ENCODE data around the gene SLC49A4.

SLC49A4 gene

GRCh38 chr3:122828281-122828680 is 33.4 kb downstream of the SLC49A4 start:
- H3K9me3 ChIP-seq (ENCODE audit: control insufficient read depth, low read length): peaks cover 17% of the 10 kb centered on the region
- 87% methylated on average over 4 of the region's 4 CpGs for WGBS

GRCh38 chr3:122835590-122835989 is 40.7 kb downstream of the SLC49A4 start:
- no peaks in the 10 kb centered on the region for H3K79me1 ChIP-seq (replicated peaks; ENCODE audit: low read length, poor library complexity, severe bottlenecking)
- H3K9me3 ChIP-seq (ENCODE audit: control insufficient read depth, low read length): no peaks in the 10 kb centered on the region
- no peak overlapping the region for H3K23ac ChIP-seq (ENCODE audit: low read length in 2 of 2)
- H3K14ac ChIP-seq (ENCODE audit: low read length in 2 of 2): no peak overlapping the region
- H3K4me3 ChIP-seq (ENCODE audit: insufficient read depth in 1 of 2, low read depth in 1 of 2, low read length in 2 of 2): no peak overlapping the region
- H2BK5ac ChIP-seq (ENCODE audit: low read depth, low read length, poor library complexity, severe bottlenecking): no peak overlapping the region
- 94% methylated on average over 2 of the region's 2 CpGs for WGBS
- H3K27me3 ChIP-seq (ENCODE audit: control insufficient read depth in 1 of 2, insufficient read depth in 1 of 2, low read length in 2 of 2): no peaks in the 10 kb centered on the region
- no peak overlapping the region for H3K9ac ChIP-seq (ENCODE audit: low read length)
- H3K27ac ChIP-seq (ENCODE audit: low read length, poor library complexity, severe bottlenecking): no peak overlapping the region
- no peak overlapping the region for H2BK12ac ChIP-seq (ENCODE audit: low read length in 2 of 2)
- no peak overlapping the region for H4K91ac ChIP-seq (ENCODE audit: low read length)
- H2BK120ac ChIP-seq (ENCODE audit: low read depth, low read length): no peak overlapping the region
- no peaks in the 10 kb centered on the region for H3K4me1 ChIP-seq (ENCODE audit: control insufficient read depth, insufficient read depth, low read depth, low read length)
- no peak for DNase-seq
- no peak overlapping the region for H4K8ac ChIP-seq (ENCODE audit: low read length)
- no peak overlapping the region for H3K18ac ChIP-seq (ENCODE audit: low read depth in 1 of 2, low read length in 2 of 2)
- no peak overlapping the region for H3K4me2 ChIP-seq (ENCODE audit: low read length, poor library complexity, severe bottlenecking)
- no peak overlapping the region for H3K4ac ChIP-seq (ENCODE audit: low read depth in 1 of 2, low read length in 2 of 2)
- no peak overlapping the region for H2AFZ ChIP-seq (ENCODE audit: low read depth, low read length)
- H3K36me3 ChIP-seq (ENCODE audit: control insufficient read depth in 1 of 2, insufficient read depth in 2 of 2, low read depth in 1 of 2, low read length in 2 of 2): peaks cover 0 to 23% of the 10 kb centered on the region in 2 experiments
- H2AK5ac ChIP-seq (ENCODE audit: low read length, severe bottlenecking): no peak overlapping the region
- no peak overlapping the region for H2BK15ac ChIP-seq (ENCODE audit: low read depth, poor library complexity, severe bottlenecking)

More at GRCh38 chr3:122828281-122828680, 33.4 kb downstream of the SLC49A4 start:
- H3K27me3 ChIP-seq (ENCODE audit: control insufficient read depth in 1 of 2, insufficient read depth in 1 of 2, low read length in 2 of 2): no peaks in the 10 kb centered on the region
- no peaks in the 10 kb centered on the region for H3K4me1 ChIP-seq (ENCODE audit: control insufficient read depth, insufficient read depth, low read depth, low read length)
- H3K79me1 ChIP-seq (replicated peaks; ENCODE audit: low read length, poor library complexity, severe bottlenecking): no peaks in the 10 kb centered on the region
- no peak overlapping the region for H2AK5ac ChIP-seq (ENCODE audit: low read length, severe bottlenecking)
- H3K14ac ChIP-seq (ENCODE audit: low read length in 2 of 2): no peak overlapping the region
- no peak overlapping the region for H2BK12ac ChIP-seq (ENCODE audit: low read length in 2 of 2)
- no peak for DNase-seq
- no peak overlapping the region for H2BK5ac ChIP-seq (ENCODE audit: low read depth, low read length, poor library complexity, severe bottlenecking)
- H3K27ac ChIP-seq (ENCODE audit: low read length, poor library complexity, severe bottlenecking): no peak overlapping the region
- H4K91ac ChIP-seq (ENCODE audit: low read length): no peak overlapping the region
- H3K4me3 ChIP-seq (ENCODE audit: insufficient read depth in 1 of 2, low read depth in 1 of 2, low read length in 2 of 2): no peak overlapping the region
- H4K8ac ChIP-seq (ENCODE audit: low read length): no peak overlapping the region
- no peak overlapping the region for H2AFZ ChIP-seq (ENCODE audit: low read depth, low read length)
- peaks cover 0 to 34% of the 10 kb centered on the region in 2 experiments for H3K36me3 ChIP-seq (ENCODE audit: control insufficient read depth in 1 of 2, insufficient read depth in 2 of 2, low read depth in 1 of 2, low read length in 2 of 2)
- H3K23ac ChIP-seq (ENCODE audit: low read length in 2 of 2): no peak overlapping the region
- no peak overlapping the region for H2BK15ac ChIP-seq (ENCODE audit: low read depth, poor library complexity, severe bottlenecking)
- no peak overlapping the region for H3K9ac ChIP-seq (ENCODE audit: low read length)
- H2BK120ac ChIP-seq (ENCODE audit: low read depth, low read length): no peak overlapping the region
- H3K4me2 ChIP-seq (ENCODE audit: low read length, poor library complexity, severe bottlenecking): no peak overlapping the region
- H3K18ac ChIP-seq (ENCODE audit: low read depth in 1 of 2, low read length in 2 of 2): no peak overlapping the region
- H3K4ac ChIP-seq (ENCODE audit: low read depth in 1 of 2, low read length in 2 of 2): no peak overlapping the region

GRCh38 chr3:122843604-122844003 is 48.7 kb downstream of the SLC49A4 start:
- Histone ChIP-seq H2BK12ac (ENCODE audit: low read length in 2 of 2) (no peak overlapping the region), H3K36me3 (ENCODE audit: control insufficient read depth in 1 of 2, insufficient read depth in 2 of 2, low read depth in 1 of 2, low read length in 2 of 2) (peaks cover 0 to 10% of the 10 kb centered on the region in 2 experiments), H4K91ac (ENCODE audit: low read length) (no peak overlapping the region), H3K14ac (ENCODE audit: low read length in 2 of 2) (no peak overlapping the region), H2BK15ac (ENCODE audit: low read depth, poor library complexity, severe bottlenecking) (no peak overlapping the region), H3K4me2 (ENCODE audit: low read length, poor library complexity, severe bottlenecking) (no peak overlapping the region), H3K23ac (ENCODE audit: low read length in 2 of 2) (no peak overlapping the region), H3K4ac (ENCODE audit: low read depth in 1 of 2, low read length in 2 of 2) (no peak overlapping the region), H2BK5ac (ENCODE audit: low read depth, low read length, poor library complexity, severe bottlenecking) (no peak overlapping the region), H3K4me1 (ENCODE audit: control insufficient read depth, insufficient read depth, low read depth, low read length) (no peaks in the 10 kb centered on the region), H3K18ac (ENCODE audit: low read depth in 1 of 2, low read length in 2 of 2) (no peak overlapping the region), H4K8ac (ENCODE audit: low read length) (no peak overlapping the region), H2AK5ac (ENCODE audit: low read length, severe bottlenecking) (no peak overlapping the region), H3K9me3 (ENCODE audit: control insufficient read depth, low read length) (peaks cover under 1% of the 10 kb centered on the region), H3K79me1 (replicated peaks; ENCODE audit: low read length, poor library complexity, severe bottlenecking) (no peaks in the 10 kb centered on the region), H3K27me3 (ENCODE audit: control insufficient read depth in 1 of 2, insufficient read depth in 1 of 2, low read length in 2 of 2) (no peaks in the 10 kb centered on the region), H2BK120ac (ENCODE audit: low read depth, low read length) (no peak overlapping the region), H2AFZ (ENCODE audit: low read depth, low read length) (no peak overlapping the region), H3K27ac (ENCODE audit: low read length, poor library complexity, severe bottlenecking) (no peak overlapping the region), H3K9ac (ENCODE audit: low read length) (no peak overlapping the region), H3K4me3 (ENCODE audit: insufficient read depth in 1 of 2, low read depth in 1 of 2, low read length in 2 of 2) (no peak overlapping the region)
- no peak for DNase-seq
- 63% methylated on average over 3 of the region's 3 CpGs for WGBS

GRCh38 chr3:122857019-122857418 is 62.1 kb downstream of the SLC49A4 start:
- Histone ChIP-seq H2AK5ac (ENCODE audit: low read length, severe bottlenecking) (no peak overlapping the region), H2BK5ac (ENCODE audit: low read depth, low read length, poor library complexity, severe bottlenecking) (no peak overlapping the region), H3K14ac (ENCODE audit: low read length in 2 of 2) (no peak overlapping the region), H3K9me3 (ENCODE audit: control insufficient read depth, low read length) (no peaks in the 10 kb centered on the region), H3K18ac (ENCODE audit: low read depth in 1 of 2, low read length in 2 of 2) (no peak overlapping the region), H2BK120ac (ENCODE audit: low read depth, low read length) (no peak overlapping the region), H3K4me2 (ENCODE audit: low read length, poor library complexity, severe bottlenecking) (no peak overlapping the region), H3K9ac (ENCODE audit: low read length) (peak overlapping the region; percentile 64), H3K4me1 (ENCODE audit: control insufficient read depth, insufficient read depth, low read depth, low read length) (no peaks in the 10 kb centered on the region), H3K79me1 (replicated peaks; ENCODE audit: low read length, poor library complexity, severe bottlenecking) (no peaks in the 10 kb centered on the region), H2BK12ac (ENCODE audit: low read length in 2 of 2) (no peak overlapping the region), H4K91ac (ENCODE audit: low read length) (no peak overlapping the region), H4K8ac (ENCODE audit: low read length) (no peak overlapping the region), H3K4me3 (ENCODE audit: insufficient read depth in 1 of 2, low read depth in 1 of 2, low read length in 2 of 2) (no peak overlapping the region), H3K36me3 (ENCODE audit: control insufficient read depth in 1 of 2, insufficient read depth in 2 of 2, low read depth in 1 of 2, low read length in 2 of 2) (peaks cover 0 to 7% of the 10 kb centered on the region in 2 experiments), H3K27me3 (ENCODE audit: control insufficient read depth in 1 of 2, insufficient read depth in 1 of 2, low read length in 2 of 2) (no peaks in the 10 kb centered on the region), H2AFZ (ENCODE audit: low read depth, low read length) (no peak overlapping the region), H2BK15ac (ENCODE audit: low read depth, poor library complexity, severe bottlenecking) (no peak overlapping the region), H3K4ac (ENCODE audit: low read depth in 1 of 2, low read length in 2 of 2) (no peak overlapping the region), H3K27ac (ENCODE audit: low read length, poor library complexity, severe bottlenecking) (no peak overlapping the region), H3K23ac (ENCODE audit: low read length in 2 of 2) (no peak overlapping the region)
- DNase-seq: peak; percentile 40
- WGBS: no CpG with 5 or more reads among the region's 1 CpG

Data from mesenchymal stem cell (in vitro differentiated cells and primary cell).